Activated CD4-positive, alpha-beta T cell treated with anti-CD3 and anti-CD28 coated beads, Interleukin-2, amount 50 U/mL, for 4 hours (primary cell): ENCODE results near the gene BOD1L1.

ENCODE experiments used
- DNase-seq, 2 experiments: peaks; one replicate each; pipeline ENCODE4 v3.0.0-alpha.2; 2020

BOD1L1 gene

DNA sequence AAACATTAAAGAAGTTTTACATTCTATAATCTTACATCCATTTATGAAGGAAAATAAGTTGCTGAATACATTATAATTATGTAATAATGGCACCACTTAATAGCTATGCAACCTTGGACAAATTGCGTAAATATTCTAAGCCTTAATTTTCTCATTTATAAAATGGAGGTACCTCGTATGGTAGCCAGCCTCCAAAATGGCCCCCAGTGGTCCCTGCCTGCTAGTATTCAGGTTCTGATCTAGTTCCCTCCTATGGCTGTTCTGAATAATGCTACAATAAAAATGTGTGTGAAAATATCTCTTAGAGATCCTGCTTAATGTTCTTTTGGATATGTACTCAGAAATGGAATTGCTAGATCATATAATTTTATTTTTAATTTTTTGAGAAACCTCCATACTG, 72.2 kb downstream of the BOD1L1 start:
- no peak for DNase-seq

GRCh38 chr4:13553081-13553480, 74.4 kb downstream of the BOD1L1 start:
- no peak for DNase-seq

DNA sequence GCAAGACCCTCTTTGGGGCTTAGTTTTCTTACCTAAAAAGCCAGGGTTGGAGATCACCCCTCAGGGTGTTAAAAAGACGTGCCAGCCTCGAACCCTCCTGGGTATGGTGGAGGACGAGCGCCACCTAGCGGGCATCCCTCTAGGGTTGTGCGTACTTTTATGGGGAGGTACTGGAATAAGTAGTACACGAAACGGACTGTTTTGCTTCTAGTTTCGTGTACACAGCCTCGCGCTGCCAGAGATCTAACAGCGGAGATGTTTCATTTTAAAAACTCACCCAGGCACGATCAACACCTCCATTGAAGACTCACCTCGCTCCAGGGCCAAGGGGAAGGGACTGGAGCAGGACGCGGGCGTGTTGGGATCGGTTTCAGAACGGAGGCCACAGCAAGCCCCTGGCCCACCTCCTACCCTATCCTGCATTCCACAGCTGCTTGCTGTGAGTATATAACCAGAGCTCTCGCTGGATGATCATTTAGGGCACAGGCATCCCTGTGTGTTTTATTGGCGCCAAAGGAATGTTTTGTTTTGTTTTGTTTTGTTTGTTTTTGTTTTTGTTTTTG, 78.5 kb downstream of the BOD1L1 start:
- peak; percentile 77 to 80 for DNase-seq

GRCh38 chr4:13548059-13548983, 79.2 kb downstream of the BOD1L1 start:
- DNase-seq = no peak

DNA sequence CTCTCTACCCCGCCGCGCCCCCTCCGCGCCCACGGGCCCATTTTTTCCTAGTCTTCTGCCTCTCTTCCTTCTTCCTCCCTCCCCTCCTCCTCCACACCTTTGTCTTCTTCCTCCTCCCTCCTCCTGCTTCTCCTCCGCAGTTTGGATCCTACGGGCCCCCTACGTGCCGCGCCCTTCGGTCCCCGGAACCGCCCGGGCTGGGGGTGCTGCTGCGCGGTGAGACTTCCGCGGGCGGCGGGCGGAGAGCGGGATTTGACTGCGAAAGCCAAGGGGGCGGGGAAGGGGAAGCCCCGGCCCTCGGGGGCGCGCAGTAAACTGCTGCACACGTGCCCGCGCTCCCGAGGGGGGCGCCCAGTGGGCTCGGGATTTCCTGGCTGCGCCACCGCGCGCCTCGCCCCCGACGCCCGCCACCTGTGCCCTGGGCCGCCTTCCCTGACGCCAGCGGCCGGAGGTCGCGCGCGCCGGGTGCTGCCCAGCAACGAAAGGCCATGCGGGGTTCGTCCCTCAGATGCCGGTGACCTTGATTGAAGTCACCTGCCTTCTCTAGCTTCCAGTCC, 80.0 kb downstream of the BOD1L1 start:
- no peak for DNase-seq

GRCh38 chr4:13546941-13547484, 80.5 kb downstream of the BOD1L1 start:
- no peak for DNase-seq

- no peak for DNase-seq
These were observed 81.2 kb downstream of the BOD1L1 start for GRCh38 chr4:13546142-13546940.

DNA sequence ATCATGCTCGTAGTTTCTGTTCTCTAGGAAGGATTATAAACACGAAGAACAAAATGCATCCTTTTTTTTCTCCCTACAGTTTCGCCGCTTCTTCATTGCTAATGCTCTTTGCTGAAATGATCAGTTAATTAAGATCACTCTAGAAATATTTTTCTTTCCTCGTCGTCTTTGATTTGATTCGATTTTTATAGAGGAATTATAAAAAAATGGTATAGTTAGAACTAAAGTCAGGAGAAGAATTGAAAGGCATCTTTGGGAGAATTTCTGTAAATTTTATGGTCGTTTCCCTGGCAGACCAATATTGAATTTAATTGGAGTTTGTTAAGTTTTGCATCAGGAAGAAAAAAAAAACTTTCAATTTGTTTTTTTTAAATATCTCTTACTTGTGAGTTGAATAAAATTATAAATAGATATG, 82.1 kb downstream of the BOD1L1 start:
- DNase-seq = no peak

DNA sequence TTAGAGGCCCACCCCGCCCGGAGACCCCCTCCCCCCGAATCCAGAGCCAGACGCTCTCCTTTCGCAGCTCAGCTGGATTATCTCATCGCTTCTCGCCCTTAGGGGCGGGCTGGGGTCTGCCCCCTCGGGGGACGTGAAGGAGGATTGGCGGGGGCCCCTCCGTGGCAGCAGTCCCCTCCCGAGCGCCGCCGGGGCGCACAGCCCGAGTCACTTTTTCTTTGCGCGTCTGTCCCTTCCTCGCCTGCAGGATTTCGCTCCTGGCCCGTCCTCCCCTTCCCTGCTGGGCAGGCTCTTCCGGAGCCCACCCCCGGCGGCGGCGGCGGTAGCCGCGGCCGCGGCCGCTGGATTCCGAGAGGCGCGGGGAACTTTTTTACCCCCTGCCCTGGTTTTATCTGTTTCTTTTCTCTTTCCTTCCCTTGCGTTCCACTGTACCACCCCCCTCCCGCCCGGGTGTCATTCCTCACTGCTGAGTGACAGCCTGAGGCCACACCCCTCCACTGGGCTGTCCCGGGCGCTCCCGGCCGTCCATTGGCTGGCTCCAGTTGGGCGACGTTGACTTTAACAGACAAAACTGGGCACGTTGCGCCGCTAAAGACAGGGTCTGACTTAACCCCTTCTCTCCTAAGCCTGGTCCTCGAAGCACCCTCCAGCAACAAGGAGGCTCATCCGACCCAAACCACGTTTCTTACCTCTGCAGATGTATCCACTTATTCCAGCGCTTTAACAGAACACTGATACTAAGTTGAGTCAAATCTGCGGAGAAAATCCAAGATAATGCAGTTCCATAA, 82.7 kb downstream of the BOD1L1 start:
- DNase-seq = peak in 1 of 2 experiments; percentile 26

DNA sequence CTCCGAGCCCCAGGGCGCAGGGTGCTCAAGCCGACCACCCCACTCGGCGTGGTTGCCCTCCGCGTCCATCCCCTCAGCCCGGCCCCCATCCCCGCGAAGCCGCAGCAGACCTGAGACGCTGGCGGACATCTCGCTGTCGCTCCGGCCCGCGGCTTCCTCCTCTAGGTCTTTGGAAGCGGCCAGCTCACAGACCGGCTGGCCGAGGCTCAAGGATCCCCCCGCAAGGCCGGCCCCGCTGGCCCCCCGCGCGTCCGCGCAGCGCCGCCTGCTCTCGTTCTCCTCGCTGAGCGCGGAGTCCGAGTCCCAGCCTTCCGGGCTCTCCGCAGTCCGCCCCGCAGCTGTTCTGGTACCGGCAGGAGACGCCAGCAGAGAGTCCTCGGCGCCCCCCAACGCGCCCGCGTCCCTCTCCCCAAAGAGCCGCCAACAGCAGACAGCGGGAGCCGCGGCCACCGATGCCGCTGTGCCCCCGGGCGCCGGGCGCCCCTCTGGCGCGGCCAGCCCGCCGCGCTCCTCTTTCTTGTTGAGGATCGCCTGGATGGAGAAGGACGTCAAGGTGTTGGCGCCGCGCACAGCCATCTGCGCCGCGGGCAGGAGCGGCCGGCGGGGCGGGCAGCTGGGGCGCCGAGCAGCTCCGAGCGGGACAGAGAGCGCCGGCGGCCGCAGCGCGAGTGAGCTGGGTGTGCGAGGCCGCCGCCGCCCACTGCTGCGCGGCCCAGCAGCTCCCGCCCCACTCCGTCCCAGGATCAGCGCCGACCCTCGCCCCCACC, 83.5 kb downstream of the BOD1L1 start, which contains the start of gene NKX3-2:
TSS of gene NKX3-2 (minus strand) at position 670 of the 767 bp plus-strand sequence. CDS start at position 576, 94 bp downstream.
- no peak for DNase-seq

DNA sequence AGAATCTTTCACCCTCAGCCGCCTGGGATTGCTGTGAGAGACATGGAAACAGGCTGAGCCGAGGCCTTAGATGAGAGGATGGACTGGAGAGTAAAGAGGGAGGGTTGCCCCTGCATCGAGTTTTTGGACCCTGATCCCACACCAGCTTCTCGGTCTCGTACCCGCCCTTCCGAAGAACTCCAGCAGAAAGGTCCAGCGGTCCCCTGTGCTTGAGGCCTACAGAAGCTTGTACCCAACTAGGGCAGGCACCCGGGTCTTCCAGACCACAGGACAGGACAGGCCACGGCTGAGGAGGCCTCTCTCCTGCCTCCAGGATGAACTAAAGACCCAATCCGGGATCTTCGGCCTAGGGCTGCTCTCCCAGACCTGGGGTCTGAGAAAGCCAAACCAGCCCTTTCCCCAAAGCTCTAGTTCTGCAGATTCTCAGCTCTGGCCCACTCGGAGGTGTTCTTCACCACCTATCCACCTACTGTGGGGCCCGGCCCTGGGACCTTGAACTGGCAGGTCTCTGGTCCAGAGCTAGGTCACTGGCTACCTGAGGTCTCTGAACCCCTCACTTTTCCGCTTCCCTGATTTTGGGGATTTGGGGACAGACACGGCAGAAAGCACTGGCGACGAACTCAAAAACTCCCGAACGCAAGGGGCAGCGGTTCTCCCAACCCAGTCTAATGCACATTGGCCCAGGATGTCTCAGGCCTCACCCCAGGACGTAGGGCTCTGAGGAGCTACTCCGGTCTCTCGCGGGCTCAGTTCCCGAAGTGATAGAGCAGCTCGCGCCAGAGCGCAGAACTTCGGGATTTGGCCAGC, 84.3 kb downstream of the BOD1L1 start:
- no peak for DNase-seq

- DNase-seq = no peak
These were observed 84.9 kb downstream of the BOD1L1 start for GRCh38 chr4:13542577-13543031.

- DNase-seq = no peak
These were observed 85.6 kb downstream of the BOD1L1 start for GRCh38 chr4:13541720-13542576.

GRCh38 chr4:13541176-13541604, 86.3 kb downstream of the BOD1L1 start:
- DNase-seq = no peak

DNA sequence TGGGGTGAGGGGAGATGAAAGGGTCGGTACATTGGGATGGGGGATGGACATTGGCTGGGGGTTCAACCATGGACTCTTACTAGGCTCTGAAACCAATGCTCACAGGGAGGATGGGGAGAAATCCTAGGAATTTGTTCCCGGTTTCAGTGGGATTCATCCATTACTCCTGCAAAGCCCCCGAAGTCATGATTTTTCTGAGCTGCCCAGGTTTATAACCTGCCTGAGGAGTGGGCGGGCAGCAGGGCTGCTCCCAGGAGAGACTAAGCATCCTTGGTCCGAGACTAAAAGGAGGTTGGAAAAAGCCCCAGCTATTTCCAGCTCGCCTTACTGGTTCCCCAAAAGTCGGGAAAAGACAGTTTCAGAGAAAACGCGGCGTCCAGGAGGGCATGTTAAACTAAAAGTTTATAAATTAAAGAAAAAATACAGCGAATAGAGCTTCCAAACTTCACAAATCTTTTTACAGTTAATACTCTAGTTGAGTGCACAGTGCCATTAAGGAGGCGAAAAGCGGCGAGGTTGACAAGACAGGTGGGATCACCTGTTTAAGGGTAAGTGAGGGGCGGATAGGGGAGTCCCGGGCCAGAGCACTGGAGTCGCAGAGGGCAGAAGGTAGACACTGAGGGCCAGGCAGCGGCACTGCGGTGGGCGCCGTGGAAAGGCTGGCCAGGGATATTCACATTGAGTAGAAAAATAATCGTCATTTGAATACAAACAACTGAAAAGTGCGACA, 86.9 kb downstream of the BOD1L1 start:
- DNase-seq = no peak

DNA sequence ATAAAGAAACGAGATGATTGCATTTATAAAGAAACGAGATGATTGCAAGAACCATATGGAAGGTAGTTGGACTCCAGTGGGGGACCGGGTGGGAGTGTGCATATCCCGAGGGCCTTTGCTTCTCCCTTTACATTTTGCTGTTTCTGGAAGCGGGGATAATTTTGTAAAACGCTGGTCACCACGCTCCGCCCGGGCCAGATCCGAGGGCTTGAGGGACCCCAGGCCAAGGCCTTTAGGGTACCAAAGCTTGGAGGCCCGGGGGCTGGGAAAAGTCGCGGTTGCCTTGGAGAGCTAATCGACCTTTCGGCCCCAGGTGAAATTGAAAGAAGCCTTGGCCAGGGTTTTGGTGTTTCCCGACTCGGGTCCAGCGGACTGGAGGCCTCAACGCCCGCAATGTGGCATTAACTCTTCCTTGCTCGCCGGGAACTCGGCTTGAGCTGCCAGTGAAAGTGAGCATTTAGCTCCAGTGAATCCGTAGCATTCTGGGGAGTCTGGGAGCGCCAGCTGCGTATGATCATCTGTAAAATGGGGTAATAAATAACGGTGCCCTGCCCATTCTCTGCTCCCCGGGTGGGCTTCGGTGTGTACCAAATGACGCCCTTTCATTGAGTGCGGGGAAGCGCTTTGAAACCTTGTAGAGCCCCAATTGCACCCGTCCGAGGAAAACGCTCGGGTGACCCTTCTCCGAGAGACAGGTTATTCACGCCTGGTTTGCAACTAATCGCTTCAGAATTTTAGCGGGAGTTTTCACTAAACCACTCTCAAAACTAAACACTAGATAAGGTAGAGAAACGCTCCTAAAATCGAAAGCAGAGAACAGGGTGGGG, 87.7 kb downstream of the BOD1L1 start:
- DNase-seq = no peak

GRCh38 chr4:13539047-13539618, 88.4 kb downstream of the BOD1L1 start:
- DNase-seq = no peak
